SKM-1 (cell line): ENCODE data around the gene NKIRAS2.

Source experiments
- DNase-seq: peaks from one replicate; lab custom pipeline; 2025; ENCODE audit not compliant: unreplicated experiment; lab: John Stamatoyannopoulos, UW

NKIRAS2 gene

DNA sequence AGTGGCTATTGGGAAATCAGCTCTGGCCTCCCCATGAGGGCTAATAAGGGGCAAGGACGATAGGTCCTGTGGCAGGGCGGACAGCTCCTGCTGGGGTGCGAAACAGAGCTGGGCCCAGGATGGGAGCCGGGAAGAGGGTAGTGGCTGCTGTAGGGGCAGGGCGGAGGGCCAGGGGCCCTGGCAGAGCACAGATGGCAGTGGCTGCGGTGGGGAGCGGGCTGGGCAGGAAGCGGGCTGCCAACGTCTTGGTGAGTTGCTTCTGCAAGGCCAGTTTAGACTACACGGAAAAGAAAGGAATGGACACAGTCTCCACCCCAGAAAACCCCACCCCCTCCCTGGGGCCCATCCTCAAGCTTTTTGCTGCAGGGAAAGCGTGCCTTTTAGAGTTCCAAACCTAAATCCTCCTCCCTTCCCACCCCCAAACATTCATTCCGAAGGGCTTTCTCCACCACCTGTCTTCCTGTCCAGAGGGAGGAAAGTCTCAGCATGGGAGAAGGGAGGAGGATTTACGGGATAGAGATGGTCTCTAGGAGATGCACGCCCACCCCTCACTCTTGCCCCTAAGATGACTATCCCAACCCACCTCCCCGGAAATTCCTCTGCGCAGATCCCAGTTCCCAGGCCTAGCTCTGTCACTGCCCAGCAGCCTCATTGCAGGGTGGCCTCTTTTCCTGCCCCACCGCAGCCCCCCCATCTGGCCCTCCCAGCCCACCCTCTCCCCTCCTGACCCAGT lies 7.1 kb downstream of the NKIRAS2 start:
- DNase-seq, result no peak

DNA sequence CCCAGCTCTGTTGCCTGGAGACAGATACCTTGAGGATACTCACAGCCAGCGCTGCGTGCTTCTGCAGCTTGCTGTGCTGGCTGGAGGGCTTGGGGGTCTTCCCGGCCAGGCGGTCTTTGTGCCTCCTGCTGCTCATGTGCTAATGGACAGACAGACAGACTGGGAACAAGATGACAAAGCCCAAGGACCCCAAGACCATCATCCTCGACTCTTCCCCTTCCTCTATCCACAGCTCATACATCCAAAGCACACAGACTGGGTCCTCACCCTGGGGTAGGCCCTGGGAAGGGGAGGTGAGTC lies 7.7 kb downstream of the NKIRAS2 start:
- DNase-seq, result no peak

DNA sequence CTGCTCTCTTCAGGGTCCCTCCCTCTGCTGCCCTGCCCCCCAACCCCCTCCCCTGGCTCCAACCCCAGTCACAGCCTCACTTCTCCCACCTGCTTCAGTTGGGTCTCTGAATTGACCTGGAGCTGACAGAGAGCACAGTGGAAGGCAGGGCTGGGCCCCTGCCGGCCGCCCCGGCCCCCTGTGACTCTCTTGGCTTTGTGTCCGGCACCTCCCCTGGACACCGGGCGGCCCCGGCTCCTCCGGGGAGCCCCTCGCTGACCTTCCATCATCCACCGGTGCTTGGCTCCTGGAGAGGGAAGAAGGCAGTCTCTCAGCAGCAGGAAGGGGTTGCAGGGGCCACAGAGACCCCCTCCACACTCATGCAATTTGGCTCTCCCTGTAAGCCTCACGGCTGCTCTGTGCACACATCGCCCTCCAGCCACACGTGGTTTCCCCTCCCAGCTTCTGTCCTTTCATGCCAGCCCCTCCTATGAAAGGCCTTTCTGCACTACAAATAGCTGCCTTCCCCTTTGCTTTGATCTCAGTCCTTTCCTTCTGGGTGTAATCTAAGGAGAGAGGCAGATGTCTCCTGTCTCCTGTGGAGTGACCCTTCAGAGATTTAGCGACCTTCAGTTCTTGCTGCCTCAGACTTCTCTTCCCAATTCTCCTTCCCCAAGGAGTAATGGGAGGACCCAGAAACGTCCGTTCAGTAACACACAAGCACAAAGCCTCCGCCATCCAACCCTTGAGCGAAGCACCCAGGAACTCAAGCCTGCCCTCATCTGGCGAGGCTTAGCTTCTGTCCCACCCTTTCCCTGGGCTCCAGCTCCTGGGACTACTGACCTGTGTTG lies 8.3 kb downstream of the NKIRAS2 start:
- no peak for DNase-seq

DNA sequence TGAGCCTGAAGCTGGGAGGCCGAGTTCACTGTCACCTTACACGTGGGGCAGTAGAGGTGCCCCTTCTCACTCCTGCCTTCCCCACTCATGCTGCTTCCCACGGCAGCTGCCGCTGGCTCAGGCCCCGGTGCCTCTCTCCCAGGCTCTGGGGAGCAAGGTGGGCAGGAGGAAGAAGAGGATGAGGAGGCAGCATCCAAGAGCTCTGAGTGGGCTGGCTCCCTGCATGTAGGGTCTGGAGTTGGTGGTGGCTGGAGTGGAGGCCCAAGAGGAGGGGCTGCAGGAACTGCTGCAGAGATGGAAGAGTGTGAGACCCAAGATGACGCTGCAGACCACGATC lies 8.9 kb downstream of the NKIRAS2 start:
- no peak for DNase-seq

DNA sequence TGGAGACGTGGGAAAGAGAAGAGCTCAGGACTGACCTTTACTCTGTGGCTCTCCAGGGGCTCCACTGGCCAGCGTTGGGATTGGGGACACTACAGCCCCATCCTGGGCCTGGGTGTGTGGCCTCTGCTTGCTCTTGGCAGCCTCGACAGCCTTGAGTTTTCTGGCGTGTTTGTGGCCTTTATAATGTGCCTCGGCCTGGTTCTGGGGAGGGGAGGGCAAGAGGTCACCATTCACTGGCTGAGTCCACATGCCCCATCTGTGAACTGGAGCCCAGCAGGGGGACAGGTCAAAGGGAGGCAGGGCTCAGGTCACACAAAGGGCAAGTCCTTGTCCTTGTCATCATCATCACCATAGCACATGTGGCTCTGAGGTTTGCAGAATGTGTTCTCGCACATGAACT lies 11.7 kb downstream of the NKIRAS2 start:
- no peak for DNase-seq

DNA sequence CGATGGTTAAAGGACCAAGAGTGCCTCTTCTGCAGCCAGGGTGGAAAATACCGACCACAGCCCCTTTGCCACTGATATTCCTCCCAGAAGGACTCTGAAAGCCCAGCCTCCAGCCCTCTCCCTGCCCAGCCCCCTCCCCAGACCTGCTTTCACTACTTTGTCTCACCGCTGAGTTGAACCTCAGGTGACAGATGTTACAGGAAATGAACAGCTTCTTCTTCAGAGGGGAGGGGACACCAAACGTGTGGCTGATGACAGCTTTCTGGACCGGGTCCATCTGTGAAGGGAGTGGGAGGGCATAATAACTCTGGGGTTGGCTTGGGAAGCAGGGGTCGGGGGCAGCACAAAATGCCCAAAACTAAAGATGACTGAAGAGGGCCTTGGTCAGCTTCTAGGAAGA lies 14.2 kb downstream of the NKIRAS2 start:
- DNase-seq, result no peak

DNA sequence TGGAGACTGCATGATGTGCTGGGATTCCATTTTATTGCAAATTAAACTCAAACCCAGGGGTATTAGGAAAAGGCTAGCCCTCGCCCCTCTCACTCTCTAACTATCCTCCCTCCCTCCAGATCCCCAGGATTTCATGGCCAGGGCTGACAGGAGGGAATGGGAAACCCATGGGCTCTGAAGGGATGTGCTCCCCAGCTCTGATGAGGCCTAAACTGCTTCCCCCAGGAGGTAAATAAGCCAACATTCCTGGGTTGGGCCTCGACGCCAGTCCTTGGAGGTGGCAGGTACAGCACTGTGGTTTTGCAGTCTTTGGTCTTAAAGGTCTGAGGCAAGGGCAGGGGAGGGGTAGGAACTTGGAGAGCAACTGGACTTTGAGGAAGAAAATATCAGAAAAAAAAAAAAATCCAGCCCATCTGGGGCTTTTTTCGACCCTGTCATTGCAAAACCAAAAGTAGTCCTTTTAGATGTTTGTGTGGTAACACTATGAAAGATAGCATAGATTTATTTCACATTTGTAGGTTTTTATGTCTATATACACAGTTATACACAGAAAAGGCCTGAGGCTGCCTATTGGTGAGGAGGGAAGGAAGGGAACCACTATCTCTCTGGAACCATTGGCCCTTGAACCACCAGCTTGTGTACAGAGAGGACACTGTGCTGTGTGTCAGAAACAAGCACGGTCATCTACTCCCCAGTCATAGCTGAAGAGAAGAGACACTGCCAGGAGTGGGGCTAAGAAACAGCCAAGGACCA lies 18.5 kb downstream of the NKIRAS2 start:
- DNase-seq, result no peak

DNA sequence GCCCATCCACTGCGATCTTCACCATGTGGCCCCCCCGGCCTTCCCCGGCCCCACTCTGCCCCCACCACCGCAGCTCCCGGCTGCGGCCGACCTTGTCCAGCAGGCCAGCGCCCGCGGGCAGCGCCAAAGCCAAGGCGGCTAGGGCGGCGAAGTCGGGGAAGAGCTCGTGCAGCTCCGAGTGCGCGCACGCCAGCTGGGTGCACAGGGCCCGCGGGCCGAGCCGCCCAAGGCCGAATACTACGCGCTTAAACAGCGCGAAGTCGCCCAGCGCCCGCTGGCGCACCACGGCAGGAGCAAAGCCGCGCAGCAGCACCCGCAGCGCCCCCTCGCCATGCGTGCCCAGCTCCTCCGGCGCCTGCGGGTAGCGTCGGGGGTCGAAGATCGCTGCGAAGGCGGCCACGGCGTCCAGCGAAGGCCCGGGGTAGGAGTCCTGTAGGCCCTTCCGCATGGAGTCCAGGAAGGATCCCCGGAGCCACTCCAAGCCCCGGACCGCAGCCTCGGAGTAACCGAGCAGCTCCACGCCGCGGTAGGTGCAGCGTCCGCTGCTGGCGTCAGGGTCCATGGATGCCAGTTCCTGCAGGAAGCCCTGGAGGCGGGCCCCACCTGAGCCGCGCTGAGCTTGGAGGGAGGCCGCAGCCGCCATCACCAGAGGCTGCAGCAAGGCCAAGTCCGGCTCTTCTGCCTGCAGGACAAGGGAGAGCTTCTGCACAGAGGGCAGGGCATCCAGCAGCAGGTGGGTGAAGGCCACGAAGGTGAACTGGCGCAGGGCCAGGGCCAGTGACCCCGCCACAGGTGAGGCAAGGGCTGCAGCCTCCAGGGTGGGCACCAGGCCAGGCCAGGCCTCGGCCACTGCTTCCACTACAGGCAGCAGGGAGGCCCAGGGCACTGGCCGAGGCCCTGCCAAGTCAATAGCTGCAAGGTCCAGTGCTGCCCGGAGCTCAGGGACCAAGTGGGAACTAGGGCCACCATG lies 20.2 kb downstream of the NKIRAS2 start:
- no peak for DNase-seq

DNA sequence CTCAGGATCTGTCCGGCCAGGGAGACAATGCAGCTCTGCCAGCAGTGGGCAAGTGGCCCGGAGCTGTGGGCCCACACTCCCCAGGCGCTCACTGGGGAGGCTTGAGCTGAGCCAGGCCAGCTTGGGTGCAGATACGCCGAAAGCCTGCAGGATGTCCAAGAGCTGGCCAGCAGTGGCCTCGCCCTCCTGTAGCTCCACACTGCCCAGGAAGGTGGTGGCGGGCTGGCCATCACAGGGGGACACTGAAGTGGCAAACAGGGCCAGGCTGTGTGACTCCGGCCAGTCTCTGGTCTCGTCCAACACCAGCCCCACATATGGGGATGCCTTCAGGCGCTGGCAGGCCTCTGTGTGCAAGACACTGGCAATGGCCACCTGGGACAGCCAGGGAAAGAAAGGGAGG lies 20.9 kb downstream of the NKIRAS2 start:
- DNase-seq, result no peak

DNA sequence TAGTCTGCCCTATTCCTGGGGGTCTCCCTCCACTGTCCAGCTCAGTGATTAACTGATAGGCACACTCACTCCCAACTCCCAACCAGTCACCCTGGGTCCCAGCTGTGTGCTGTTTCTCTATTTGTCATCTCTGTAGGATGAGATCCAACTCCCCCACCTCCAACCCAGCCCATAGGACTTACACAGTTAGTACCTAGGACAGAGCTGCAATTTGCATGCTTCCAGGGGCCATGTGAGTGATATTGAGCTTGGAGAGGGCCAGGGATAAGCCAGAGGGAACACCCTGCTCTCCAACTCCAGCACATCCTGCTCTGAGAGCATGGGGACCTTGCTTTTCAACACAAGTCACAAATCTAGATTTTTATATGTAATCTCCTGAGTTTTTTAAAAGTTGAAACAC lies 21.7 kb downstream of the NKIRAS2 start:
- no peak for DNase-seq

DNA sequence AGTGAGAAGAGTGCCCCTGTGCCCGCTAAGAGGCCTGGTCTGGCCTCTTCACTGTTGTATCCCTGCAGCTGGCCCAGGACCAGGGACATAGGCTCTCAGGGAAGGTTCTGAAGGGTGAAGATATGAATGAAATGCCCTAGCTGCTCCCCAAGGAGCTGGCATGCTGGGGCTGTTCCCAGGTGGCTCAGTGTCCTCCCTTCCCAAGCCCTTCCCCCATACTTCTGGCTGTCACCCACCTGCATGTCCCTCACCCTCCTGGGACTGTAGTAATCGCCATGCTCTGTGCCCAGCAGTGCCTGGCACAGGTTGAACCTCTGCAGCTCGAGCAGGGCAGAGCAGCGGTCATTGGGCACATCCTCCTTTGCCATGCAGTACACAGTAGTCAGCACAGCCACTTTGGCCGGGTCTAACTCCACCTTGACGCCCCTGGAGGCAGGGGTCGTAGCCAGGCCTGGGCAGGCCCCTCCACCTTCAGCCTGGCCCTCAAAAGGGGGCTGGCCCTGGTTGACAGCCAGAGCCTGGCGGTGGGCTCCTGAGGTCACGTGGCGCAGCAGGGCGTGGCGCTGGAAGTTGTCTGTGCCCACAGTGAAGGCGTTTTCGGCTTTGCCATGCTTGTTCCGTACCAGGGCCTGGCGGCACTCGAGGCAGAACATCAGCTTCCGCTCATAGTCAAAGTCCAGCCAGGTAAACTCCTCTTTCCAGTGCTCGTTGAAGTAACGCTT lies 22.9 kb downstream of the NKIRAS2 start:
- DNase-seq, result no peak

DNA sequence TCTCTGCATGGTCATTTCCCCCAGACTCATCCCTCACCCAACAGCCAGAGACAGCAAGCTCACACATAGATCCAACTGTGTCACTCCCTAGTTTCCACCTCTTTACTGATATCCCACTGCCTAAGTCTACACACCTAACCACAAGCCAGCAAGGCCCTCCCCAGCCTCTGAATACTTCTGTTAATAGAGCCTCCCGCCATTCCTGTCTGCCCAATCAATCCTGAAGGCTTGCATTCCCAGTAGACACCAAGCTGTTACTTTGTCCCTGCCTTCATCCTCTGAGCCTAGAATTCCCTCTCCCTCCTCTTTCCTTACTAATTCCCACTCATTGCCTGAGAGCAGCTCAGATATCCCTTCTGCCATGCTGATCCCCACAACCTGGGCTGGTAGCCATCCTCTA lies 25.8 kb downstream of the NKIRAS2 start:
- DNase-seq, result no peak

DNA sequence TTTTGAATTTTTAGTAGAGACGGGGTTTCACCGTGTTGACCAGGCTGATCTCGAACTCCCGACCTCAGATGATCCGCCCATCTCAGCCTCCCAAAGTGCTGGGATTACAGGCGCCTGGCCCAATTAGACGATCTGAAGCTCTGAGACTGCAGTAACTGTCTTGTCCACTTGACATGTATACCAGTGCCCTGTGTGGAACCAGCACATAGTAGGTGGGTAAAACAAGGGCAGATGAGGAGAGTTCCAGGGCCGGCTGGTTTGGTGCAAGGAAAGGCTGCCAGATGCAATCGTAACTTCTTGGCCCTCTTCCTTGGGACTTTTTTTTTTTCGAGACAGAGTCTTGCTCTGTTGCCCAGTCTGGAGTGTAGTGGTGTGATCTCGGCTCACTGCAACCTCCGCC lies 27.5 kb downstream of the NKIRAS2 start:
- no peak for DNase-seq

DNA sequence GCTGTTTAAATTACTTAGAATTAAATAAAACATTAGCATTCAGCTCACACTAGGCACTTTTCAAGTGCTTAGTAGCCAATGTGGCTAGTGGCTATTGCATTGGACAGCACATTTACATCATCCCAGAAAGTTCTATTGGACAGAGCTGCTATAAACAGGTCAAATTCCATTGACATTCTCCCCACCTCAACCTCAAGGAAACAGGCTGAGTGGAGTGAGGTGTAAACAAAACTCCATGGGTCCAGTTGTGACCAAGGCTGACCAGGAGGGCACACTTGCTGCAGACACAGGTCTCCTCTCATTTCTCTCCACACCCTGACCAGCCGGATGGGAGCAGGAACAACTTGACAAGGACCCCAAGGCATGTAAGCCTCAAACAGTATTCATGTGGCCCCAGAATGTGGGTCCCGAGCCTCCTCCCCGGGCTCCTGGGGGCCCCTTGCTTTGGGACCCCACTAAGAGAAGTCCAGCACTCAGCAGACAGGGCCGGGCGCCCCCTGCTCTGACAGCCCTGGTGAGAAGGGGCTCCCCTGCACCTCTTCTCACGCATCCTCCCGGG lies 30.0 kb downstream of the NKIRAS2 start:
- DNase-seq, result no peak

DNA sequence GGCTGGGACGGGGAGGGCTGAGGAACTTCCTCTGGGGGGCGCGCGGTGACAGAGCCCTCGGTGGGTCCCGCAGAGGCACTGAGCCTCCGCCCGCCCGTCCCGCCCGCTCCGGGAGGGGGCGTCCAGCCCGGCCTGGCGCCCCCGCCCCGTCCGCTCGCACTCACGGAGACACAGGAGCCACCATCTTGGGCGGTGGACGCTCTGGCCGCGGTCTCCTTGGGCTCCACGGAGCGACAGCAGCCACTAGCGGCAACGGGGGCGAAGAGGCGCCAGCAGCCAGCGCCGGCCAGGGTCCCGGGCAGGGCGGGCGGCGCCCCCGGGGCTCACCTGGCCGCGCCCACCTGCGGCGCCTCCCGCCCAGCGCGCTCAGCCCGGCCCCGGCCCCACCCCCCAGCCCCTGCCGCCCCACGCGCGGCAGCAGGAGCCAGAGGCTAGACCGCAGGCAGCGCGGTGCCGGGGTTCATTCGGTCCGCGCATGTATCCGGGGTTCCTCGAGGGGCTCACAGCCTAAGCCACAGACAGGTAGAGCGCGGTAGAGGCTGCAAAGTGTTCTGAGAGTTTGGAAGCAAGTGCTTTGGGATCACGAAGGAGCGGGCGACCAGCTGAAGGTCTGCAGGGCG lies 30.6 kb downstream of the NKIRAS2 start, which contains the start of gene C17orf113:
Gene C17orf113 (minus strand): TSS at position 209 of the 620 bp plus-strand sequence. CDS start 7,225 bp downstream, outside the sequence.
- DNase-seq, result no peak

DNA sequence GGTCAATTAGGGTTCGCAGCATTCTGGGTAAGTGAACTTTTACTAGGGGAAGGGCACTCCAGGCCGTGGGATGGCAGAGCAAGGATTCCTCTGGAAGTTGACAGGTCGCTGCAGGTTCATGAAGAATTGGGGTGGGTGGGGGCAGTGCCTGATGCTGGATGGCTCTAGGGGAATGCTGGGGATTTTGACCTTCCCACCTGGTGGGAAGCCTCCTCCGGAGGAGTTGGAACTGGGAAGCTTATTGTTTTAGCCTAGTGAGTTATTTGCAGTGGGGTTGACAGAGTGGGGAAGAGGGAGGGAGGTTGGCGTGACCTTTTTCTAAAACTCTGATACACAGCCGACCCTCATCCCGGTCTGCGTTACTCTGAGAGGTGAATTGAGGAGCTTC lies 31.1 kb downstream of the NKIRAS2 start:
- no peak for DNase-seq

DNA sequence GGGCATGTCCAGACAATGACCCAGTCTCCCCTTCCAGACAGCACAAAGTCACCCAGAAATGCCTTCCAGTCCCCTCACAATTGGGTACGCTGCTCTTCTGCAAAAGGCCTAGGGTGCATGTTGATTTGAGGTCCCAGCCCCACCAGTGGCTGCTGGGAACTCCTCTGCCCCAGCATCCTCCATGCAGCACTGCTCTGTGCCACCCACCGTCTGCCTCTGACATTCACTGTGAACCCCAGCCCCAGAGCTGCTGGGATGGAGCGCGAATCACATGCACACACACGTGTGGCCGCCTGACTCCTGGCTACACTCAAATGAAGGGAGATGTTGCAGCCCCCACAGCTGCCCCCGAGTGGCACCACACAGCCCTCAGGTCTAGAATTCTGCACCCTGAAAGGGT lies 31.8 kb downstream of the NKIRAS2 start:
- DNase-seq, result no peak

DNA sequence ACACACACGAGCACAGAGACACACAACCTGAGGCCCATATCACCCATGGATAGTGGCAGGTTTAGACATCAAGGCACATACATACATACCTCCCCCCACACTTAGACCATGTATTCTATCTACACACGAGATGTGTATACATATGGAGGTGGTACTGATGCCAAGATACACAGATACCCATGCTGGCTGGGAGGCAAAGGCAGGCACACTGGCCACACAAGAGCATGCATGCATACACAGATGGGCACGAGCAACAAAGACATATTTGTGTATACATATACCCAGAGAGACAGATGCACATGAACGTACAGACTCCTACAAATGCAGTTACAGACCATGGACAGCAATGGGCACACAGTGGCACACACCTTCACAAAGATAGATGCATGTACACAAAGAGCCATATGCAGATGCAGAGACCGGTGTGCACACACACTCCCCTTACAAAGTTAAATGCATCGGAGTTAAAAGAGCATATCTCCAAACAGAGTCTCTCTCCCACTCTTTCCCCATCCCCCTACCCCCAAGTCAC lies 32.5 kb downstream of the NKIRAS2 start:
- DNase-seq, result no peak
